Heart left ventricle (tissue), 16 donors: ENCODE data around the gene NEURL1. TPM values are rescaled to one million over a fixed set of nuclear protein-coding genes. Genes with fewer than 3 reads are reported as not detected.
A peak's percentile ranks its signal among the peaks of the same experiment; 100 is the strongest.

Source experiments
- ATAC-seq, 4 donors: fragments of 200-7000 bp; cut with Tn5 transposase; one replicate each; pipeline ENCODE4 v1.9.1; 2020 to 2022; ENCODE audit warnings: moderate library complexity in 4 of 4, mild to moderate bottlenecking in 3 of 4, moderate number of reproducible peaks in 1 of 4
- DNase-seq, 5 donors: peaks; one replicate each; pipeline ENCODE4 v3.0.0-alpha.2; 2020
- H3K27ac ChIP-seq, 12 donors: fragments of 200-600 bp; sonication (generic) in 4 of 12; one replicate each; pipeline versions ENCODE4 v1.5.0 to v1.8.0; 2016 to 2022; ENCODE audit warnings: mild to moderate bottlenecking in 2 of 12
- H3K27me3 ChIP-seq, 9 donors: fragments of 200-600 bp; sonication (generic) in 2 of 9; one replicate each; pipeline versions ENCODE4 v1.5.1 to v1.8.0; 2016 to 2022; ENCODE audit warnings: mild to moderate bottlenecking in 3 of 9
- H3K36me3 ChIP-seq, 9 donors: fragments of 200-600 bp; sonication (generic) in 2 of 9; one replicate each; pipeline versions ENCODE4 v1.5.0 to v1.8.0; 2018 to 2022; ENCODE audit warnings: mild to moderate bottlenecking in 2 of 9
- H3K4me1 ChIP-seq, 12 donors: fragments of 200-600 bp; sonication (generic) in 4 of 12; one replicate each; pipeline versions ENCODE4 v1.5.0 to v1.8.0; 2016 to 2022; ENCODE audit warnings: mild to moderate bottlenecking in 3 of 12
- H3K4me3 ChIP-seq, 12 donors: fragments of 200-600 bp; sonication (generic) in 4 of 12; one replicate each; pipeline versions ENCODE4 v1.5.0 to v1.8.0; 2017 to 2022; ENCODE audit warnings: mild to moderate bottlenecking in 9 of 12, moderate library complexity in 4 of 12
- H3K9me3 ChIP-seq, 12 donors: fragments of 200-600 bp; sonication (generic) in 4 of 12; one replicate each; pipeline versions ENCODE4 v1.5.0 to v1.8.0; 2016 to 2022; ENCODE audit warnings: mild to moderate bottlenecking in 1 of 12
- POLR2A ChIP-seq, 2 donors: fragments of 450-650 bp; IDR thresholded peaks; one replicate each; pipeline ENCODE4 v1.6.1; 2017; ENCODE audit warnings: antibody characterized with exemption in 2 of 2, mild to moderate bottlenecking in 2 of 2, moderate library complexity in 2 of 2
- WGBS, 4 donors: extraction: QIAGEN DNeasy Blood & Tissue Kit in 2 of 4; methylation state at CpG; one replicate each; pipeline versions ENCODE4 v1.1.5 to v1.1.7; 2013 to 2018; 5-methylcytosine and 5-hydroxymethylcytosine counted together
- intact Hi-C, 10 donors: fragments of 100-400 bp; cut with DNase I; formaldehyde crosslinking; loops; one replicate each; pipeline versions ENCODE4 v1.11.1 to v1.14.2; 2022
- polyA plus RNA-seq, 2 donors: library from polyadenylated mRNA; stranded (reverse); fragments of 200-250 nt; gene quantifications; one replicate each; pipeline ENCODE4 v1.2.3, GENCODE V29; 2013
- total RNA-seq, 9 donors: library from RNA; depleted of rRNA in 2 of 9; stranded (reverse); fragments of >200 nt in 2 of 9; fragmentation: NEBNext Ultra II Directional in 3 of 9; extraction: Animal tissue kit (Norgen Biotek cat#: 25700) in 3 of 9; gene quantifications; one replicate each; pipeline versions ENCODE4 v1.1.0 to v1.2.4, GENCODE V29; 2016 to 2023
- TF ChIP-seq, protein P1 (sequence below), 12 donors: fragments of 200-600 bp; sonication (generic) in 4 of 12; IDR thresholded peaks; one replicate each; pipeline versions ENCODE4 v1.5.0 to v1.8.0; 2018 to 2022; ENCODE audit warnings: antibody characterized with exemption in 12 of 12, mild to moderate bottlenecking in 5 of 12
- donor health status: ischemic (EF 13 %, LVEDD 7.1; RV severe dilation, severe dysfunction).
- donor health status: healthy with polysubstance abuse.
- donor health status: DM: no; HTN: yes; CAD: no.
- donor health status: DM: no; HTN: no; CAD: no.
- donor health status: ischemic (EF 25% LVEDD 6.9; RV normal size, moderate dysfunction).
- donor health status: ischemic (EF 25% LVEDD 5.7; RV mildly dilated, moderate dysfunction).
- donor health status: healthy.
- donor health status: DM: yes; HTN: yes; CAD: no.
- donor health status: ischemic (EF 35%, LVEDD 5.7; RV mildly dilated, moderate dysfunction).
- donor health status: nonischemic (EF 11% LVEDD 7.7; RV severe dilation, severe dysfunction).
- donor health status: DM: yes; HTN: yes; CAD: no.
- donor health status: PGD.
- donor health status: ischemic (EF 29% LVEDD 5.4; RV normal size, mild dysfunction).
- donor health status: nonischemic (EF 23%, LVEDD 6.1; RV moderate dilation, normal function).

NEURL1 gene
- total and polyA plus RNA-seq, 11 donors, result 0.07 to 0.64 (median 0.14) TPM; not detected in 2

DNA sequence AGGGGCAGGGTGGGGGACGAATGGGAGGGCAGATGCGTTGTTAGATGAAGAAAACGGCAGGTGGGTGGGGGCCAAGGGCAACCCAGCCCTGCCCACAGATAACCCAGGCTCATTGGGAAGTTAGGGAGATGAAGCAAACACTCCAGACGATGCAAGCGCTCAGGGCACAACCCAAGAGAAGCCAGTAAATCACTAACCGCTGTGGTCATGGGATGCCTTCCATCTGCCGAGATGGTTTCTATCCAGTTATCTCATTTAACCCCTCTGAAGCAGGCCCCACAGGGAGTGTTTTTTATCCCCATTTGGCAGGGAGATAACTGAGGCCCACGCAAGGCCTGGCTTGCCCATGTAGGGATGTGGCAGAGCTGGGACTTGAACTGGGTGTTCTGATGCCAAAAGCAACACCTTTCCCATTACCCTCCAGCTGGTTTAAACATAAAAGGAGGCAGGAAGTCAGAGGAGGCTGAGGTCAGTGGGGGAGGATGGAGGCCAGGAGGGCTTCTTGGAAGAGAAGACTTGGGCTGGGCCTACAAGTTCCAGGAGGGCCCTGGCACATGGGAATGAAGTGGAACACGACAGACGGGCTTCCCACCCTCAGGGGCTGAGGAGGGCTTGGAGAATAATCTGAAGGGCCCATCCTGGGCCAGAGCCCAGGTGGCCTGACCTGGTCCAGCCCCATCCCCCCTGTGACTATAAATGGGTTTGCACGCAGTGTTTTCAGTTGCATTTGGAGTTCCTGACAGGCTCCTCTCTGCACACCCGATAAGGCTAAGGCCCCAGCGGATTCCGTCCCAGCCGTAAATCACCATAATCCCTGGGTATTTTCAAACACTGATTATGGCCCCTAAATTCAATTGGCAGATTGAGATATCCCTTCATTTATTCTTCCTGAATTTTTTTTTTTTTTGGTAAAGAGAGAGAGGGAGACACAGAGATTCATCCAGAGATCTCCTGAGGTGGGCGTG is 80.9 kb downstream of the NEURL1 start:
- DNase-seq (peak in 1 of 5 donors; percentile 6), ATAC-seq (no peak)
- intact Hi-C loops, result loop anchor here in 1 of 10 donors (10.0 kb wide), 1 partner anchor 140 kb away; no protein-coding TSS in a partner anchor
- Histone ChIP-seq H3K36me3 (no peaks in the 10 kb centered on the region), H3K27ac (no peak overlapping the region), H3K4me1 (no peaks in the 10 kb centered on the region), H3K9me3 (no peaks in the 10 kb centered on the region), H3K27me3 (peaks cover 0 to 3% (median 0%) of the 10 kb centered on the region in 9 donors), H3K4me3 (no peak overlapping the region)
- 82 to 90% (median 87%) methylated on average over 16 of the region's 16 CpGs for WGBS, 4 donors
- TF ChIP-seq, protein P1, sequence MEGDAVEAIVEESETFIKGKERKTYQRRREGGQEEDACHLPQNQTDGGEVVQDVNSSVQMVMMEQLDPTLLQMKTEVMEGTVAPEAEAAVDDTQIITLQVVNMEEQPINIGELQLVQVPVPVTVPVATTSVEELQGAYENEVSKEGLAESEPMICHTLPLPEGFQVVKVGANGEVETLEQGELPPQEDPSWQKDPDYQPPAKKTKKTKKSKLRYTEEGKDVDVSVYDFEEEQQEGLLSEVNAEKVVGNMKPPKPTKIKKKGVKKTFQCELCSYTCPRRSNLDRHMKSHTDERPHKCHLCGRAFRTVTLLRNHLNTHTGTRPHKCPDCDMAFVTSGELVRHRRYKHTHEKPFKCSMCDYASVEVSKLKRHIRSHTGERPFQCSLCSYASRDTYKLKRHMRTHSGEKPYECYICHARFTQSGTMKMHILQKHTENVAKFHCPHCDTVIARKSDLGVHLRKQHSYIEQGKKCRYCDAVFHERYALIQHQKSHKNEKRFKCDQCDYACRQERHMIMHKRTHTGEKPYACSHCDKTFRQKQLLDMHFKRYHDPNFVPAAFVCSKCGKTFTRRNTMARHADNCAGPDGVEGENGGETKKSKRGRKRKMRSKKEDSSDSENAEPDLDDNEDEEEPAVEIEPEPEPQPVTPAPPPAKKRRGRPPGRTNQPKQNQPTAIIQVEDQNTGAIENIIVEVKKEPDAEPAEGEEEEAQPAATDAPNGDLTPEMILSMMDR (IDR thresholded peaks at IDR 0.05), result no peak
- no peak for TF ChIP-seq POLR2A (IDR thresholded peaks at IDR 0.05)

DNA sequence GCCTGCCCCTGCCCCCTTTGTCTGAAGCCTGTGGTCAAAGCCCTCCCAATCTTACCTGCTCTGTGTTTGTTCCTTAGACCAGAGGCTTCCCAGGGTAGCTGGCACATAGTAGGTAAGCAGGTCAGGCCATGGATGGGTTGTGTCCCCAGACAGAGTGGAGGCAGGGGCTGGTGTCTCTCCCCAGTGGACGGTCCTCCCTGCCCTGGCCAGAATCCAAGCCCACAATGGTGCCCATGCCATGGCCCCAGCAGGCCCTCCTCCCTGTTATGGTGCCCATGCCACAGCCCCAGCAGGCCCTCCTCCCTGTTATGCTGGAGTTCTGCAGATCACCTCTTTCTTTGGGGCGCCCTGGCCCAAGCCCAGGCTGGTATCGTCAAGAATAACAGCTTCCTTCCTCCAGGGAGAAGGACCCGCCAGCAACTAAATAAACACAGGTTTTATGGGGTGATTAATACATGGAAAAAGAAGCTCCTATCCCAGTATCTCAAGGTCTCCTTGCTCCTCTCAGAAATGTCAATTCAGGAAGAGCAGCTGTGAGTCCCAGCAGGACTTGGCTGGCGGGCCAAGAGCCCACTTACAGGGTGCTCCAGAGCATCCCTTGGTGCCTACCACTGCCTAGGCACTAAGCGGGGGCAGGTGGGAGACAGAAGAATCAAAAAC is 82.0 kb downstream of the NEURL1 start:
- Histone ChIP-seq H3K27me3 (peaks cover 0 to 3% (median 0%) of the 10 kb centered on the region in 9 donors), H3K36me3 (no peaks in the 10 kb centered on the region), H3K27ac (no peak overlapping the region), H3K9me3 (no peaks in the 10 kb centered on the region), H3K4me1 (peaks cover 0 to 7% (median 2%) of the 10 kb centered on the region in 12 donors), H3K4me3 (no peak overlapping the region)
- DNase-seq (peak in 1 of 5 donors; percentile 9), ATAC-seq (no peak)
- 68 to 80% (median 77%) methylated on average over 5 to 6 of the region's 6 CpGs for WGBS, 4 donors
- no peak for TF ChIP-seq POLR2A (IDR thresholded peaks at IDR 0.05)
- TF ChIP-seq, protein P1 (IDR thresholded peaks at IDR 0.05), result no peak
- intact Hi-C loops, result loop anchor here in 1 of 10 donors (10.0 kb wide), 1 partner anchor 141 kb away; no protein-coding TSS in a partner anchor

DNA sequence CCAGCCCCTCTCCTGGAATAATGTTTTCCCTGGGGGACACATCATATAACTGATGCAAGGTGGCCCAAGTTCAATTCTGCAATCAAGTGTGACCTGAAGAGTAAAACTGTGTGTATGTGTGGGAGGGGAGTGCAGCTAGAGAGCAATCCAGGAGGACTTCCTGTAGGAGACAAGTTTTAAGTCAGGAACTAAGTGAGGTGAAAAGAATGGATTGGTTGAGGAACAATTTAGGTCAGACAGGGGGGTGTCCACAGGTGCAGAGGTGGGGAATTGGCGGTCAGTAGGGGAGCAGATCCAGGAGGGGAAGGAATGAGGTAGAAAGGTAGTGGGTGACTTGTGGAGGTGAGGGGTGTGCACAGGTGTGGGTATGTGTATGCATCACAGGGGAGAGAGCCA is 82.6 kb downstream of the NEURL1 start:
- Histone ChIP-seq H3K27ac (no peak overlapping the region), H3K4me3 (no peak overlapping the region), H3K4me1 (peaks cover 0 to 10% (median 6%) of the 10 kb centered on the region in 12 donors), H3K9me3 (no peaks in the 10 kb centered on the region), H3K27me3 (peaks cover 0 to 3% (median 0%) of the 10 kb centered on the region in 9 donors), H3K36me3 (no peaks in the 10 kb centered on the region)
- 96 to 100% (median 98%) methylated on average over 1 of the region's 1 CpG for WGBS, 4 donors
- ATAC-seq, result no peak
- no peak for TF ChIP-seq POLR2A (IDR thresholded peaks at IDR 0.05)
- TF ChIP-seq, protein P1 (IDR thresholded peaks at IDR 0.05), result no peak
- intact Hi-C loops, result loop anchor here in 1 of 10 donors (10.0 kb wide), 1 partner anchor 141 kb away; no protein-coding TSS in a partner anchor
- DNase-seq, result no peak
